NCI-H226 (cell line): Measurements from ENCODE around the gene TMEM35B.
"Not testable (repeated sequence)": the region's sequence is repeated elsewhere in the genome, so short reads cannot be mapped to it uniquely, and the experiment has no call there.

Source experiments
- DNase-seq: peaks from one replicate; pipeline ENCODE4 v3.0.0-alpha.2; 2015

TMEM35B gene

GRCh38 chr1:34975771-34976170 lies 9.4 kb downstream of the TMEM35B start:
- no peak for DNase-seq

- no peak for DNase-seq
Observed at GRCh38 chr1:34975338-34975737, 9.8 kb downstream of the TMEM35B start.

GRCh38 chr1:34974626-34975025 lies 10.5 kb downstream of the TMEM35B start:
- DNase-seq, result no peak

- peak; percentile 5 for DNase-seq
Observed at GRCh38 chr1:34973326-34973725, 11.8 kb downstream of the TMEM35B start.

GRCh38 chr1:34970829-34971228 lies 14.3 kb downstream of the TMEM35B start:
- no peak for DNase-seq

GRCh38 chr1:34970220-34970735 lies 14.9 kb downstream of the TMEM35B start:
- no peak for DNase-seq

- not testable (repeated sequence) for DNase-seq
Observed at GRCh38 chr1:34968297-34968696, 16.9 kb downstream of the TMEM35B start.

- DNase-seq, result not testable (repeated sequence)
Observed at GRCh38 chr1:34967672-34968071, 17.5 kb downstream of the TMEM35B start.

- no peak for DNase-seq
Observed at GRCh38 chr1:34965597-34965996, 19.6 kb downstream of the TMEM35B start.

GRCh38 chr1:34950428-34950827 lies 34.7 kb downstream of the TMEM35B start:
- no peak for DNase-seq

- DNase-seq, result not testable (repeated sequence)
Observed at GRCh38 chr1:34948739-34949138, 36.4 kb downstream of the TMEM35B start.

GRCh38 chr1:34947641-34948314 lies 37.4 kb downstream of the TMEM35B start:
- not testable (repeated sequence) for DNase-seq

- no peak for DNase-seq
Observed at GRCh38 chr1:34946211-34946610, 38.9 kb downstream of the TMEM35B start.

GRCh38 chr1:34941798-34942197 lies 43.3 kb downstream of the TMEM35B start:
- not testable (repeated sequence) for DNase-seq
